Measurements from ENCODE around the gene LIPN. TPM values are rescaled to one million over a fixed set of nuclear protein-coding genes. Genes with fewer than 3 reads are reported as not detected.

The LIPN gene
- total and polyA plus RNA-seq, 7 experiments from 2014 or later: 0.34 to 5.1 TPM; not detected in 5

DNA sequence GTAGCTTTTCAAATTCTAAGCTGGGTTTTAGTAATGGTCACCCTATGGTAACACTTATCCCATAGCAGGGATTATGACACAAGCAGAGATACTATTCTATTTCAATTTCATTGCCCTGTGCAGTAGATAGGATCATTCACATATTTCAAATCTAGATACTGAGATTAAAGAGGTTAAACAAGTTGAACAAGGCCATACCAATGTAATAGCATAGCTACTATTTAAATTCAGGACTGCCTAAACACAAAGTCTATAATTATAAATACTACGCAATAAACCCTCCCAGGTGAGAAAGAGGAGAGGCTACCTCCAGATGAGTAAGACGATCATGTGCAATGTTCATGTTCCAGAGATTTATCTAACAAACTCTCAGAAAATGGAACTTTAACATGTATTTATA is 43.8 kb downstream of the LIPN start:
- Histone ChIP-seq H3K27ac (ENCODE audit: low read depth, low read length) (no peak overlapping the region), H3K9me3 (ENCODE audit: control insufficient read depth in 2 of 3, low read length in 3 of 3) (no peaks in the 10 kb centered on the region), H3K27me3 (ENCODE audit: control insufficient read depth in 2 of 2, insufficient read depth in 2 of 2, low read length in 2 of 2) (no peaks in the 10 kb centered on the region), H3K4me1 (ENCODE audit: control insufficient read depth in 2 of 2, insufficient read depth in 2 of 2, low read length in 2 of 2) (no peaks in the 10 kb centered on the region), H3K4me3 (ENCODE audit: low read length) (no peak overlapping the region), H3K36me3 (ENCODE audit: control insufficient read depth in 2 of 3, insufficient read depth in 3 of 3, low read length in 3 of 3) (no peaks in the 10 kb centered on the region)
- ChIA-PET POLR2A (no interaction called here), CTCF (interaction anchor here (1.0 to 1.8 kb wide), 2 partner anchors 10 to 116 kb away, joined by 3 to 5 read pairs; no protein-coding TSS in a partner anchor)
- peaks cover 0 to 54% (median 0%) of the 10 kb centered on the region in 5 donors for H3K27me3 Mint-ChIP-seq
- no peak for ATAC-seq
- peaks cover 0 to 8% (median 0%) of the 10 kb centered on the region in 11 donors for H3K9me3 Mint-ChIP-seq
- no peaks in the 10 kb centered on the region for H3K36me3 Mint-ChIP-seq
- no peak overlapping the region for H3K4me3 Mint-ChIP-seq
- intact Hi-C loops (cut with micrococcal nuclease): no loop called here
- no peak overlapping the region for H3K27ac Mint-ChIP-seq
- H3K4me1 Mint-ChIP-seq: peaks cover 0 to 7% (median 0%) of the 10 kb centered on the region in 7 donors
- no peak for DNase-seq

DNA sequence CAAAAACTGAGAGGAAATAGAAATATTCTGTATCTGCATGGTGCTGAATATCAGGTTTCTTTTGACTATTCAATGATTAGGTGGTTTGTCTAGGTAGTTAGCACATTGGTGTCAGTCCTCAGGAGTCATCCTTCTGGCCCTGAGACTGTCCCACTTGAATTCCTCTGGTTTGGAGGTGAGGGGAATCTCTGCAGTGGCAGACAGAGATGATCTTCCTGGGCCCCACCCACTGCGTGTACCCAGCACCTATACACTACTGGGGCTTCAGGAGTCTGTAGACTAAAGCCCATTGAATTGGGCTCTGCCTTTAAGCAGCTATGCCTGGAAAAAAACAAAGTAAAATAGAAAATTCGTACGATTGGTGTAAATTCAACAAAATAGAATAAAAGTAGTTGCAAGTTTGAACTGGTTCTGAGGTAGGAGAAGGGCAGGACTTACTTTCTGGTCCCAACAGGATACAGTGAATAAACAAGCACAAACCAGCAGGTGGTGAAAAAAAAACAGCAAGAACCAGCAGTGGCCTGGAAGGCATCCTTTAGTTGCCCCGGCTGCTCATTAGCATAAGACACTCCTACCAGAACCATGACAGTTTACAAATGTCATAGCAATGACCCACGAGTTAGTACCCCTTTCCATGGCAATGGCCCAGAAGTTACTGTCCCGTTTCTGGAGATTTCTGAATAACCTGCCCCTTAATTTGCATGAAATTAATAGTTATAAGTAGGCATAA is 44.4 kb downstream of the LIPN start:
- ChIA-PET CTCF (interaction anchor here (0.6 to 1.8 kb wide), 4 partner anchors 10 to 116 kb away, joined by 3 to 5 read pairs (median 4); no protein-coding TSS in a partner anchor), POLR2A (interaction anchor here (0.6 to 1.2 kb wide), 3 partner anchors 11 to 243 kb away, joined by 3 read pairs; no protein-coding TSS in a partner anchor)
- intact Hi-C loops (cut with micrococcal nuclease): no loop called here

DNA sequence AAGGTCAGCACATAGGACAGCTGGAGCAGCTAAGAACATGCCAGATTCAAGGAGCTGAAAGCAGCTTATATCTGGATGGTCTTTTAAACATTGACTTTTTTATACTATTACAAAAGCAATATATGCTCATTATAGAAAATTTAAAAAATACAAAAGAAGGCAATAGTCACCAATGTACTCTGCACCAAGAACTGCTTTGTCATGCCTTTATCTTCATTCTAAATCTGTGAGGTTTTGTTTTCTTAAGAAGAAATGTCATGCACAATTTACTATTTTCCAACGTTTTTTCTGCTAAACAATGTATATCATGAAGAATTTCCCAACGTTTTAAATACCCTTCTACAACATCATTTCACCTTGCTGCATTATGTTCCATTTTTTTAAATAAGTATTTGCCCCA is 45.5 kb downstream of the LIPN start:
- ChIA-PET CTCF (interaction anchor here (1.0 to 1.8 kb wide), 2 partner anchors 11 to 19 kb away, joined by 3 to 5 read pairs; no protein-coding TSS in a partner anchor), POLR2A (interaction anchor here (1.2 kb wide), 1 partner anchor 10 kb away, joined by 3 read pairs; no protein-coding TSS in a partner anchor)
- no peak overlapping the region for H3K4me3 Mint-ChIP-seq
- no peaks in the 10 kb centered on the region for H3K4me1 ChIP-seq (ENCODE audit: control insufficient read depth in 2 of 2, insufficient read depth in 2 of 2, low read length in 2 of 2)
- H3K36me3 ChIP-seq (ENCODE audit: control insufficient read depth in 2 of 3, insufficient read depth in 3 of 3, low read length in 3 of 3): no peaks in the 10 kb centered on the region
- intact Hi-C loops (cut with micrococcal nuclease): no loop called here
- no peak overlapping the region for H3K27ac Mint-ChIP-seq
- H3K27ac ChIP-seq (ENCODE audit: low read depth, low read length): no peak overlapping the region
- no peak for ATAC-seq
- H3K9me3 Mint-ChIP-seq: peaks cover 0 to 8% (median 0%) of the 10 kb centered on the region in 11 donors
- no peaks in the 10 kb centered on the region for H3K27me3 ChIP-seq (ENCODE audit: control insufficient read depth in 2 of 2, insufficient read depth in 2 of 2, low read length in 2 of 2)
- H3K4me3 ChIP-seq (ENCODE audit: low read length): no peak overlapping the region
- peaks cover 0 to 41% (median 0%) of the 10 kb centered on the region in 5 donors for H3K27me3 Mint-ChIP-seq
- no peaks in the 10 kb centered on the region for H3K36me3 Mint-ChIP-seq
- peaks cover 4 to 9% (median 7%) of the 10 kb centered on the region in 7 donors for H3K4me1 Mint-ChIP-seq
- H3K9me3 ChIP-seq (ENCODE audit: control insufficient read depth in 2 of 3, low read length in 3 of 3): no peaks in the 10 kb centered on the region
- no peak for DNase-seq

More for the DNA sequence above, 44.4 kb downstream of the LIPN start:
- Mint-ChIP-seq H3K4me3 (no peak overlapping the region), H3K9me3 (peaks cover 0 to 8% (median 0%) of the 10 kb centered on the region in 11 donors), H3K4me1 (peaks cover 0 to 7% (median 0%) of the 10 kb centered on the region in 7 donors), H3K27ac (no peak overlapping the region), H3K27me3 (peaks cover 0 to 48% (median 0%) of the 10 kb centered on the region in 5 donors), H3K36me3 (no peaks in the 10 kb centered on the region)
- Histone ChIP-seq H3K27ac (ENCODE audit: low read depth, low read length) (no peak overlapping the region), H3K4me3 (ENCODE audit: low read length) (no peak overlapping the region), H3K27me3 (ENCODE audit: control insufficient read depth in 2 of 2, insufficient read depth in 2 of 2, low read length in 2 of 2) (no peaks in the 10 kb centered on the region), H3K36me3 (ENCODE audit: control insufficient read depth in 2 of 3, insufficient read depth in 3 of 3, low read length in 3 of 3) (no peaks in the 10 kb centered on the region), H3K9me3 (ENCODE audit: control insufficient read depth in 2 of 3, low read length in 3 of 3) (no peaks in the 10 kb centered on the region), H3K4me1 (ENCODE audit: control insufficient read depth in 2 of 2, insufficient read depth in 2 of 2, low read length in 2 of 2) (no peaks in the 10 kb centered on the region)
- ATAC-seq (no peak), DNase-seq (no peak)

DNA sequence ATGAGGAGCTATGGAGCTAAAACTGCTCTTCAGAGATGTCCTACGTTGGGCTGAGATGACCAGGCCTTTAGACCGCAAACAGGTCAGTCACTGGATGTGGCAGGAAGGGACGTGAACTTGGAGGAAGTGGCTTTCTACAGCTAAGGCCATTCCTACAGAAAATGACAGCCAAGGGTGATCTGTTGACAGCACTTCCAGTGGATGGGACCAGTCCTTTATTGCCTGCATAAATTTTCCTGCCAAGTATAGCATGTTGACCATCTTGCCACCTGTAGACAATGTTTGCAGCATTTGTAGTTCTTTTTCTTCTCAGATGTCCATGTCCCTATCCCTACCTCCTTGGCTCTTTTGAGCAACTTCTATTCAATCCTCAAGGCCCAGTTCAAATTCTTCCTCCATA is 46.1 kb downstream of the LIPN start:
- Histone ChIP-seq H3K4me3 (ENCODE audit: low read length) (no peak overlapping the region), H3K36me3 (ENCODE audit: control insufficient read depth in 2 of 3, insufficient read depth in 3 of 3, low read length in 3 of 3) (no peaks in the 10 kb centered on the region), H3K9me3 (ENCODE audit: control insufficient read depth in 2 of 3, low read length in 3 of 3) (no peaks in the 10 kb centered on the region), H3K27me3 (ENCODE audit: control insufficient read depth in 2 of 2, insufficient read depth in 2 of 2, low read length in 2 of 2) (no peaks in the 10 kb centered on the region), H3K4me1 (ENCODE audit: control insufficient read depth in 2 of 2, insufficient read depth in 2 of 2, low read length in 2 of 2) (no peaks in the 10 kb centered on the region), H3K27ac (ENCODE audit: low read depth, low read length) (no peak overlapping the region)
- no peak for ATAC-seq
- H3K4me1 Mint-ChIP-seq: peaks cover 8 to 12% (median 10%) of the 10 kb centered on the region in 7 donors
- peak overlapping the region in 1 of 9 donors; percentile 35 for H3K27ac Mint-ChIP-seq
- H3K4me3 Mint-ChIP-seq: no peak overlapping the region
- no peaks in the 10 kb centered on the region for H3K36me3 Mint-ChIP-seq
- no peak for DNase-seq
- intact Hi-C loops (cut with micrococcal nuclease): no loop called here
- H3K27me3 Mint-ChIP-seq: peaks cover 0 to 42% (median 0%) of the 10 kb centered on the region in 5 donors
- ChIA-PET CTCF (no interaction called here), POLR2A (no interaction called here)
- H3K9me3 Mint-ChIP-seq: peaks cover 0 to 8% (median 0%) of the 10 kb centered on the region in 11 donors

DNA sequence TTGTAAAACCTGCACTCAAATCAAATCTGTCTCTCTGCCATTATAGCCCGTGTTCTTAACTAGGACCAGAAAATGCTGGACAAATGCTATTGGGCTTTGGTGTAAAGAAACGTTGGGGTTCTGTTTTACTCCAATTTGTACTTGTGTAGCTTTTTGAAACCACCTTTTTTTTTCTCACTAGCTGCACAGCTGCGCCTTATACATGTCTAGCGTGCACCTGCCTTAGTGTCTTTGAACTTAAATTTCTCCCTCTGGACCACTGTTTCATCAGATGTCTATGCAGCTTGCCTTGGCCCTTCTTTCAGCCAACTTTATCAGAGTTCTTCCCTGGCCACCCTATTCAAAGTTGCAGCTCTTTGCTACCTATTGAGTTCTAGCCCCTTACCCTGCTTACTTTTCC is 49.8 kb downstream of the LIPN start:
- Mint-ChIP-seq H3K36me3 (no peaks in the 10 kb centered on the region), H3K9me3 (no peaks in the 10 kb centered on the region), H3K4me1 (peaks cover 8 to 26% (median 16%) of the 10 kb centered on the region in 7 donors), H3K4me3 (no peak overlapping the region), H3K27ac (peak overlapping the region in 1 of 9 donors; percentile 35), H3K27me3 (peaks cover 0 to 28% (median 0%) of the 10 kb centered on the region in 5 donors)
- POLR2A ChIA-PET: interaction anchor here (1.2 kb wide), 1 partner anchor 70 kb away, joined by 4 read pairs; the partner anchor contains the start of gene STAMBPL1
- DNase-seq (no peak), ATAC-seq (no peak)
- H3K27ac ChIP-seq (ENCODE audit: low read depth, low read length): no peak overlapping the region
- no peaks in the 10 kb centered on the region for H3K27me3 ChIP-seq (ENCODE audit: control insufficient read depth in 2 of 2, insufficient read depth in 2 of 2, low read length in 2 of 2)
- H3K36me3 ChIP-seq (ENCODE audit: control insufficient read depth in 2 of 3, insufficient read depth in 3 of 3, low read length in 3 of 3): no peaks in the 10 kb centered on the region
- CTCF ChIA-PET: interaction anchor here (0.7 to 3.4 kb wide), 4 partner anchors 15 to 249 kb away, joined by 3 to 31 read pairs (median 12); no protein-coding TSS in a partner anchor
- no peaks in the 10 kb centered on the region for H3K4me1 ChIP-seq (ENCODE audit: control insufficient read depth in 2 of 2, insufficient read depth in 2 of 2, low read length in 2 of 2)
- H3K4me3 ChIP-seq (ENCODE audit: low read length): no peak overlapping the region
- intact Hi-C loops (cut with micrococcal nuclease): loop anchor here (1.0 to 10.0 kb wide), 10 partner anchors 15 to 947 kb away; partner anchors contain the start of genes RNLS (in 2 of the 2), KLLN (in 1 of the 2) and PTEN (in 1 of the 2)
- no peaks in the 10 kb centered on the region for H3K9me3 ChIP-seq (ENCODE audit: control insufficient read depth in 2 of 3, low read length in 3 of 3)

DNA sequence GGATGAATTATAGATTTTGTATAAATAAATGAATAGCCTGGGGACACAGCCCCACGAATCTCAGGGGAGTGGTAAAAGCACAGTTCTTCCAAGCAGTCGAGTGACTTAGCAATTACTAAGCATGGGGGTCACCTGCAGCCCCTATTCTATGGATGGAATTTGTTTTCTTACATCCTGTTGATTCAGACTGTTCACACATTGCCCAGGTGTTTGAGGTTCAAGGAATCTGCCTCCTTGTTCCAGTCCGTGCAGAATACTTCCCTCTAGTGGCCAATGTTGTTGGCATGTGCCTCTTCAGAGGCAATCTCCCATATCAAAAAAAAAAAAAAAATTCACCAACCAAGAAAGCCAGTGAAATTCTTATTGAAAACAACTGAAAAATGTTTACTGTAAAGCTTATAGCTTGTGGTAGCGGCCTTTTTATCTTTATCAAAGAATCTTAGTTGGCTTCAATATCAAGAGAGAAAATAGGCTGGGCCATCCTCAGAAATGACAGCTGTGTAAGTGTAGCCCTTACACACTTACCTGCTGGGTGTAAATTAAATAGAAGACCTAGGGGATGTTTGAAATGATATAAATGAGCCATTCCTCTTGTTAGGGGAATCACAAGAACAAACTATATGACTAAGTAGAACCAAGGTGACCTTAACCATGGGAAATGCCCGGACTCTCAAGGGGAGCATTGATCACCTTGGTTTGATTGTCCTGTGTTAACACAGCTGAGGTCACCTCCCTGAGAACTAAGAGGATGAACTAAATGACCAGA is 50.6 kb downstream of the LIPN start:
- H3K9me3 ChIP-seq (ENCODE audit: control insufficient read depth in 2 of 3, low read length in 3 of 3): no peaks in the 10 kb centered on the region
- Mint-ChIP-seq H3K27ac (peak overlapping the region in 1 of 9 donors; percentile 35), H3K9me3 (no peaks in the 10 kb centered on the region), H3K4me1 (peaks cover 13 to 34% (median 23%) of the 10 kb centered on the region in 7 donors), H3K36me3 (no peaks in the 10 kb centered on the region), H3K27me3 (peaks cover 0 to 29% (median 0%) of the 10 kb centered on the region in 5 donors), H3K4me3 (no peak overlapping the region)
- no peak overlapping the region for H3K27ac ChIP-seq (ENCODE audit: low read depth, low read length)
- intact Hi-C loops (cut with micrococcal nuclease): loop anchor here (1.0 to 10.0 kb wide), 10 partner anchors 14 to 948 kb away; partner anchors contain the start of genes RNLS (in 2 of the 2), KLLN (in 1 of the 2) and PTEN (in 1 of the 2)
- H3K4me1 ChIP-seq (ENCODE audit: control insufficient read depth in 2 of 2, insufficient read depth in 2 of 2, low read length in 2 of 2): peaks cover 0 to 2% of the 10 kb centered on the region in 2 donors
- no peak overlapping the region for H3K4me3 ChIP-seq (ENCODE audit: low read length)
- POLR2A ChIA-PET: interaction anchor here (0.6 to 1.9 kb wide), 6 partner anchors 8 to 951 kb away, joined by 3 to 5 read pairs (median 4); partner anchors contain the start of gene STAMBPL1
- CTCF ChIA-PET: interaction anchor here (0.6 to 3.4 kb wide), 23 partner anchors 8 to 1873 kb away, joined by 3 to 31 read pairs (median 4); no protein-coding TSS in a partner anchor
- H3K27me3 ChIP-seq (ENCODE audit: control insufficient read depth in 2 of 2, insufficient read depth in 2 of 2, low read length in 2 of 2): no peaks in the 10 kb centered on the region
- no peaks in the 10 kb centered on the region for H3K36me3 ChIP-seq (ENCODE audit: control insufficient read depth in 2 of 3, insufficient read depth in 3 of 3, low read length in 3 of 3)
- peak in 7 of 9 donors; percentile 15 to 58 (median 48) for DNase-seq
- peak; percentile 92 for ATAC-seq
